ENCODE data around the gene SERPINH1. TPM values are rescaled to one million over a fixed set of nuclear protein-coding genes. Genes with fewer than 3 reads are reported as not detected.

Gene SERPINH1
- polyA plus RNA-seq, 2 donors: 20.0 to 27.1 TPM

GRCh38 chr11:75563501-75563977 is 1.5 kb downstream of the SERPINH1 start:
- 23 to 36% methylated on average over 5 of the region's 5 CpGs for WGBS, 2 donors
- H3K36me3 ChIP-seq (ENCODE audit: control insufficient read depth in 2 of 2, insufficient read depth in 2 of 2, low read length in 1 of 2): peaks cover 0 to 11% of the 10 kb centered on the region in 2 donors
- peak overlapping the region; percentile 81 to 85 for H3K4me3 ChIP-seq (ENCODE audit: low read depth in 1 of 2, low read length in 2 of 2)
- H3K4me1 ChIP-seq (ENCODE audit: control insufficient read depth in 2 of 2, insufficient read depth in 2 of 2, low read length in 1 of 2): peaks cover 9 to 24% of the 10 kb centered on the region in 2 donors
- H3K27me3 ChIP-seq (ENCODE audit: control insufficient read depth in 1 of 2, insufficient read depth in 2 of 2, low read length in 2 of 2): no peaks in the 10 kb centered on the region
- peak overlapping the region; percentile 96 to 98 for H3K27ac ChIP-seq (ENCODE audit: low read depth in 2 of 2, low read length in 1 of 2)
- H3K9me3 ChIP-seq (ENCODE audit: control insufficient read depth in 2 of 2, insufficient read depth in 1 of 2, low read depth in 1 of 2, low read length in 1 of 2): no peaks in the 10 kb centered on the region

- peak overlapping the region; percentile 81 to 85 for H3K4me3 ChIP-seq (ENCODE audit: low read depth in 1 of 2, low read length in 2 of 2)
- H3K27ac ChIP-seq (ENCODE audit: low read depth in 2 of 2, low read length in 1 of 2): peak overlapping the region; percentile 96 to 98
- H3K27me3 ChIP-seq (ENCODE audit: control insufficient read depth in 1 of 2, insufficient read depth in 2 of 2, low read length in 2 of 2): no peaks in the 10 kb centered on the region
- 19 to 43% methylated on average over 9 of the region's 9 CpGs for WGBS, 2 donors
- H3K4me1 ChIP-seq (ENCODE audit: control insufficient read depth in 2 of 2, insufficient read depth in 2 of 2, low read length in 1 of 2): peaks cover 9 to 22% of the 10 kb centered on the region in 2 donors
- H3K36me3 ChIP-seq (ENCODE audit: control insufficient read depth in 2 of 2, insufficient read depth in 2 of 2, low read length in 1 of 2): peaks cover 0 to 16% of the 10 kb centered on the region in 2 donors
- no peaks in the 10 kb centered on the region for H3K9me3 ChIP-seq (ENCODE audit: control insufficient read depth in 2 of 2, insufficient read depth in 1 of 2, low read depth in 1 of 2, low read length in 1 of 2)
Observed at GRCh38 chr11:75563978-75564552, 2.0 kb downstream of the SERPINH1 start.

GRCh38 chr11:75565221-75565814 is 3.3 kb downstream of the SERPINH1 start:
- Histone ChIP-seq H3K36me3 (ENCODE audit: control insufficient read depth in 2 of 2, insufficient read depth in 2 of 2, low read length in 1 of 2) (peaks cover 0 to 22% of the 10 kb centered on the region in 2 donors), H3K27me3 (ENCODE audit: control insufficient read depth in 1 of 2, insufficient read depth in 2 of 2, low read length in 2 of 2) (no peaks in the 10 kb centered on the region), H3K9me3 (ENCODE audit: control insufficient read depth in 2 of 2, insufficient read depth in 1 of 2, low read depth in 1 of 2, low read length in 1 of 2) (no peaks in the 10 kb centered on the region), H3K27ac (ENCODE audit: low read depth in 2 of 2, low read length in 1 of 2) (peak overlapping the region; percentile 31 to 67), H3K4me3 (ENCODE audit: low read depth in 1 of 2, low read length in 2 of 2) (no peak overlapping the region), H3K4me1 (ENCODE audit: control insufficient read depth in 2 of 2, insufficient read depth in 2 of 2, low read length in 1 of 2) (peaks cover 9 to 22% of the 10 kb centered on the region in 2 donors)
- WGBS, 2 donors: 31 to 40% methylated on average over 5 of the region's 5 CpGs

GRCh38 chr11:75565916-75566762 is 4.1 kb downstream of the SERPINH1 start:
- peaks cover 6 to 27% of the 10 kb centered on the region in 2 donors for H3K36me3 ChIP-seq (ENCODE audit: control insufficient read depth in 2 of 2, insufficient read depth in 2 of 2, low read length in 1 of 2)
- peaks cover 13 to 22% of the 10 kb centered on the region in 2 donors for H3K4me1 ChIP-seq (ENCODE audit: control insufficient read depth in 2 of 2, insufficient read depth in 2 of 2, low read length in 1 of 2)
- H3K27me3 ChIP-seq (ENCODE audit: control insufficient read depth in 1 of 2, insufficient read depth in 2 of 2, low read length in 2 of 2): no peaks in the 10 kb centered on the region
- 81 to 82% methylated on average over 39 to 43 of the region's 43 CpGs for WGBS, 2 donors
- H3K4me3 ChIP-seq (ENCODE audit: low read depth in 1 of 2, low read length in 2 of 2): no peak overlapping the region
- H3K9me3 ChIP-seq (ENCODE audit: control insufficient read depth in 2 of 2, insufficient read depth in 1 of 2, low read depth in 1 of 2, low read length in 1 of 2): no peaks in the 10 kb centered on the region
- peak overlapping the region; percentile 31 to 67 for H3K27ac ChIP-seq (ENCODE audit: low read depth in 2 of 2, low read length in 1 of 2)

- H3K4me1 ChIP-seq (ENCODE audit: control insufficient read depth in 2 of 2, insufficient read depth in 2 of 2, low read length in 1 of 2): peaks cover 13 to 22% of the 10 kb centered on the region in 2 donors
- H3K36me3 ChIP-seq (ENCODE audit: control insufficient read depth in 2 of 2, insufficient read depth in 2 of 2, low read length in 1 of 2): peaks cover 6 to 31% of the 10 kb centered on the region in 2 donors
- H3K9me3 ChIP-seq (ENCODE audit: control insufficient read depth in 2 of 2, insufficient read depth in 1 of 2, low read depth in 1 of 2, low read length in 1 of 2): no peaks in the 10 kb centered on the region
- H3K27ac ChIP-seq (ENCODE audit: low read depth in 2 of 2, low read length in 1 of 2): no peak overlapping the region
- H3K4me3 ChIP-seq (ENCODE audit: low read depth in 1 of 2, low read length in 2 of 2): no peak overlapping the region
- 91 to 92% methylated on average over 34 of the region's 34 CpGs for WGBS, 2 donors
- H3K27me3 ChIP-seq (ENCODE audit: control insufficient read depth in 1 of 2, insufficient read depth in 2 of 2, low read length in 2 of 2): no peaks in the 10 kb centered on the region
Observed at GRCh38 chr11:75566763-75567279, 4.8 kb downstream of the SERPINH1 start.

GRCh38 chr11:75567971-75568370 is 5.9 kb downstream of the SERPINH1 start:
- H3K36me3 ChIP-seq (ENCODE audit: control insufficient read depth in 2 of 2, insufficient read depth in 2 of 2, low read length in 1 of 2): peaks cover 12 to 37% of the 10 kb centered on the region in 2 donors
- 86 to 92% methylated on average over 6 of the region's 6 CpGs for WGBS, 2 donors
- H3K4me3 ChIP-seq (ENCODE audit: low read depth in 1 of 2, low read length in 2 of 2): no peak overlapping the region
- H3K9me3 ChIP-seq (ENCODE audit: control insufficient read depth in 2 of 2, insufficient read depth in 1 of 2, low read depth in 1 of 2, low read length in 1 of 2): no peaks in the 10 kb centered on the region
- no peak overlapping the region for H3K27ac ChIP-seq (ENCODE audit: low read depth in 2 of 2, low read length in 1 of 2)
- H3K27me3 ChIP-seq (ENCODE audit: control insufficient read depth in 1 of 2, insufficient read depth in 2 of 2, low read length in 2 of 2): no peaks in the 10 kb centered on the region
- H3K4me1 ChIP-seq (ENCODE audit: control insufficient read depth in 2 of 2, insufficient read depth in 2 of 2, low read length in 1 of 2): peaks cover 13 to 22% of the 10 kb centered on the region in 2 donors

- Histone ChIP-seq H3K36me3 (ENCODE audit: control insufficient read depth in 2 of 2, insufficient read depth in 2 of 2, low read length in 1 of 2) (peaks cover 12 to 37% of the 10 kb centered on the region in 2 donors), H3K27ac (ENCODE audit: low read depth in 2 of 2, low read length in 1 of 2) (no peak overlapping the region), H3K4me3 (ENCODE audit: low read depth in 1 of 2, low read length in 2 of 2) (no peak overlapping the region), H3K9me3 (ENCODE audit: control insufficient read depth in 2 of 2, insufficient read depth in 1 of 2, low read depth in 1 of 2, low read length in 1 of 2) (no peaks in the 10 kb centered on the region), H3K27me3 (ENCODE audit: control insufficient read depth in 1 of 2, insufficient read depth in 2 of 2, low read length in 2 of 2) (no peaks in the 10 kb centered on the region), H3K4me1 (ENCODE audit: control insufficient read depth in 2 of 2, insufficient read depth in 2 of 2, low read length in 1 of 2) (peaks cover 13 to 19% of the 10 kb centered on the region in 2 donors)
- 86 to 87% methylated on average over 14 of the region's 14 CpGs for WGBS, 2 donors
Observed at GRCh38 chr11:75568616-75569219, 6.7 kb downstream of the SERPINH1 start.

GRCh38 chr11:75570559-75571139 is 8.6 kb downstream of the SERPINH1 start:
- peaks cover 8 to 11% of the 10 kb centered on the region in 2 donors for H3K4me1 ChIP-seq (ENCODE audit: control insufficient read depth in 2 of 2, insufficient read depth in 2 of 2, low read length in 1 of 2)
- H3K27me3 ChIP-seq (ENCODE audit: control insufficient read depth in 1 of 2, insufficient read depth in 2 of 2, low read length in 2 of 2): no peaks in the 10 kb centered on the region
- WGBS, 2 donors: 62 to 70% methylated on average over 9 of the region's 9 CpGs
- no peaks in the 10 kb centered on the region for H3K9me3 ChIP-seq (ENCODE audit: control insufficient read depth in 2 of 2, insufficient read depth in 1 of 2, low read depth in 1 of 2, low read length in 1 of 2)
- peaks cover 12 to 35% of the 10 kb centered on the region in 2 donors for H3K36me3 ChIP-seq (ENCODE audit: control insufficient read depth in 2 of 2, insufficient read depth in 2 of 2, low read length in 1 of 2)
- H3K4me3 ChIP-seq (ENCODE audit: low read depth in 1 of 2, low read length in 2 of 2): no peak overlapping the region
- no peak overlapping the region for H3K27ac ChIP-seq (ENCODE audit: low read depth in 2 of 2, low read length in 1 of 2)

- H3K27me3 ChIP-seq (ENCODE audit: control insufficient read depth in 1 of 2, insufficient read depth in 2 of 2, low read length in 2 of 2): no peaks in the 10 kb centered on the region
- peaks cover 12 to 33% of the 10 kb centered on the region in 2 donors for H3K36me3 ChIP-seq (ENCODE audit: control insufficient read depth in 2 of 2, insufficient read depth in 2 of 2, low read length in 1 of 2)
- H3K9me3 ChIP-seq (ENCODE audit: control insufficient read depth in 2 of 2, insufficient read depth in 1 of 2, low read depth in 1 of 2, low read length in 1 of 2): no peaks in the 10 kb centered on the region
- H3K4me3 ChIP-seq (ENCODE audit: low read depth in 1 of 2, low read length in 2 of 2): no peak overlapping the region
- H3K4me1 ChIP-seq (ENCODE audit: control insufficient read depth in 2 of 2, insufficient read depth in 2 of 2, low read length in 1 of 2): peaks cover 4 to 5% of the 10 kb centered on the region in 2 donors
- H3K27ac ChIP-seq (ENCODE audit: low read depth in 2 of 2, low read length in 1 of 2): peak overlapping the region in 1 of 2 donors; percentile 66
- WGBS, 2 donors: 91% methylated on average over 14 of the region's 14 CpGs
Observed at GRCh38 chr11:75571625-75572024, 9.6 kb downstream of the SERPINH1 start.

Data from esophagus (tissue), 2 donors.